H7 (cell line): Measurements from ENCODE around the gene MINDY1. TPM values are rescaled to one million over a fixed set of nuclear protein-coding genes. Genes with fewer than 3 reads are reported as not detected.

Experiments used
- total RNA-seq: library from RNA; depleted of rRNA; stranded (reverse); fragments of >200 nt; shearing (Covaris generic); gene quantifications from 2 replicates; pipeline ENCODE4 v1.2.3, GENCODE V29; 2014; rRNA removed

Gene MINDY1
- total RNA-seq, 1 experiment from 2014 or later, result 12.6 TPM

Other genes with a start within 250 kb of the MINDY1 start
- gene CTSS, start 241.1 kb downstream of the MINDY1 start, total RNA-seq, result not detected in 2 replicates
- 170 and 277 TPM in 2 replicates for gene CTSK, start 198.6 kb downstream of the MINDY1 start, total RNA-seq
- 38.6 and 53.4 TPM in 2 replicates for gene ARNT, start 130.3 kb downstream of the MINDY1 start, total RNA-seq
- gene CTXND2, start 119.8 kb downstream of the MINDY1 start, total RNA-seq, result not detected in 2 replicates
- 67.9 and 74.9 TPM in 2 replicates for gene SETDB1, start 80.5 kb downstream of the MINDY1 start, total RNA-seq
- 248 and 297 TPM in 2 replicates for gene CERS2, start 32.1 kb downstream of the MINDY1 start, total RNA-seq
- 0.62 and 1.6 TPM in 2 replicates for gene ANXA9, start 24.6 kb downstream of the MINDY1 start, total RNA-seq
- 33.5 and 36.3 TPM in 2 replicates for gene PRUNE1, start 1.5 kb upstream of the MINDY1 start, total RNA-seq
- gene BNIPL, start 29.7 kb upstream of the MINDY1 start, total RNA-seq, result 0.48 and 0.96 TPM in 2 replicates
- gene C1orf56, start 40.8 kb upstream of the MINDY1 start, total RNA-seq, result 4.7 and 5.9 TPM in 2 replicates
- gene CDC42SE1, start 52.7 kb upstream of the MINDY1 start, total RNA-seq, result 72.1 and 78.6 TPM in 2 replicates
- gene MLLT11, start 53.5 kb upstream of the MINDY1 start, total RNA-seq, result 37.2 and 45.9 TPM in 2 replicates
- 4.0 and 5.8 TPM in 2 replicates for gene GABPB2, start 63.9 kb upstream of the MINDY1 start, total RNA-seq
- gene SEMA6C, start 139.7 kb upstream of the MINDY1 start, total RNA-seq, result 6.1 and 8.0 TPM in 2 replicates
- gene TNFAIP8L2, start 149.7 kb upstream of the MINDY1 start, total RNA-seq, result 0.14 and 0.15 TPM in 2 replicates
- gene LYSMD1, start 159.0 kb upstream of the MINDY1 start, total RNA-seq, result 20.0 and 22.5 TPM in 2 replicates
- 76.1 and 78.8 TPM in 2 replicates for gene SCNM1, start 159.2 kb upstream of the MINDY1 start, total RNA-seq
- gene TMOD4, start 169.1 kb upstream of the MINDY1 start, total RNA-seq, result 0.80 TPM in 1 of 2 replicates, not detected in the other
- 167 and 180 TPM in 2 replicates for gene VPS72, start 183.3 kb upstream of the MINDY1 start, total RNA-seq
- 79.7 and 86.6 TPM in 2 replicates for gene PIP5K1A, start 191.7 kb upstream of the MINDY1 start, total RNA-seq
- 373 and 381 TPM in 2 replicates for gene PSMD4, start 247.8 kb upstream of the MINDY1 start, total RNA-seq